GM08714 (cell line): Measurements from ENCODE around the gene AKAP10.

Experiments used
- H3K4me3 ChIP-seq: fragments of 200-500 bp; sonication (Bioruptor generic); 2 replicates; pipeline ENCODE4 v1.5.1; 2014; ENCODE audit warnings: mild to moderate bottlenecking, low read length, inconsistent platforms
- ZNF274 ChIP-seq: IDR thresholded peaks from 2 replicates; pipeline ENCODE4 v1.6.1; 2012; ENCODE audit warnings: mild to moderate bottlenecking, low read depth, low read length

AKAP10 gene

GRCh38 chr17:19948116-19948943 is 29.3 kb downstream of the AKAP10 start:
- TF ChIP-seq ZNF274: no peak

DNA sequence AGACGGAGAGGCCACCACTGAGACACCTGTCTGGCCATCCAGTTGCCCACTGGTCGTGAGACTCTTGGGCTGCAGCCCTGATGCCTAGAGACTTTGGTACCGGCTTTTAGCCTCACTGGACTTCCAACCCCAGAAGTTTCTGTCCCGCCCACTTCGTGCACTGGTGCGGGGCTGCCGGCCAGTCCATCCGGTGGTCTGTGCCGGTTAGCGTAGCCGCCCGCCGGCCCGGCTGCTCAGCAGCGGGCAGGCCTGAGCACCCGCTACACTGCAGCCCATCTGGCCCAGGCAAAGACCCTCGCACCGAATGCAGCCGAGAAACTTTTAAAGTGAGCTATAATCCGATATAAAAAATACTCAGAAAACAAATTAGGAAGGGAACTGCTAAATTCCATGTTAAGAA is 30.7 kb downstream of the AKAP10 start:
- no peak overlapping the region for H3K4me3 ChIP-seq
- TF ChIP-seq ZNF274: no peak

More at GRCh38 chr17:19948116-19948943, 29.3 kb downstream of the AKAP10 start:
- no peak overlapping the region for H3K4me3 ChIP-seq

DNA sequence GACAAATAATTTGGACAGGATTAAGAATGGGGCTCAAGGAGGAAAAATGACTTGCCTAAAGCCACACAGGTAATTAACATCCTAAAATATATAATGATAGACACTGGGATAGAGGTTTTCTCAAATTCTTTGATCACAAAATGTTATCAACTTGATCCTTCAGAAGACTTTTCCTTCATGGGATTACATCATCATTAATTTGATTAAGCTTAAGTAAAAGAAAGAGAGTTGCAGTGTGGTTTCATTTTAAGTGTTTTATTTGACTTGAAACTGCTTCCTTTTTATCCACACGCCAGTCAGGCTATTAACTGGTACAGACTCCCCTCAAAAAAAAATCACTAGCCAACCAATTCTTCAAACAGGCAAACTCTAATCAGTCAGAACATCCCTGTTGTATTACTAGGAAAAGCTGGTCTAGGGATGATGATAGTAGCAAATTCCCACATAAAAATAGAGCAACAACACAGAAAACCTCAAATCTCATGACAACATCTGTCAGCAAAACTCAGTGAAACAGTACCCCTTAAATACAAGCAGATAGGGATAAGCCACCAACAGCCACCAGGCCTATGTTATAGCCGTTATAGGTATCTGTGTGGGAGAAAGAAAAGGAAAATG is 32.5 kb downstream of the AKAP10 start:
- no peak for TF ChIP-seq ZNF274
- no peak overlapping the region for H3K4me3 ChIP-seq

- no peak overlapping the region for H3K4me3 ChIP-seq
- no peak for TF ChIP-seq ZNF274
These were observed 34.0 kb downstream of the AKAP10 start for GRCh38 chr17:19943599-19943998.

- no peak for TF ChIP-seq ZNF274
- no peak overlapping the region for H3K4me3 ChIP-seq
These were observed 34.6 kb downstream of the AKAP10 start for GRCh38 chr17:19943026-19943425.

- TF ChIP-seq ZNF274: no peak
- H3K4me3 ChIP-seq: no peak overlapping the region
These were observed 36.7 kb downstream of the AKAP10 start for GRCh38 chr17:19940722-19941464.

DNA sequence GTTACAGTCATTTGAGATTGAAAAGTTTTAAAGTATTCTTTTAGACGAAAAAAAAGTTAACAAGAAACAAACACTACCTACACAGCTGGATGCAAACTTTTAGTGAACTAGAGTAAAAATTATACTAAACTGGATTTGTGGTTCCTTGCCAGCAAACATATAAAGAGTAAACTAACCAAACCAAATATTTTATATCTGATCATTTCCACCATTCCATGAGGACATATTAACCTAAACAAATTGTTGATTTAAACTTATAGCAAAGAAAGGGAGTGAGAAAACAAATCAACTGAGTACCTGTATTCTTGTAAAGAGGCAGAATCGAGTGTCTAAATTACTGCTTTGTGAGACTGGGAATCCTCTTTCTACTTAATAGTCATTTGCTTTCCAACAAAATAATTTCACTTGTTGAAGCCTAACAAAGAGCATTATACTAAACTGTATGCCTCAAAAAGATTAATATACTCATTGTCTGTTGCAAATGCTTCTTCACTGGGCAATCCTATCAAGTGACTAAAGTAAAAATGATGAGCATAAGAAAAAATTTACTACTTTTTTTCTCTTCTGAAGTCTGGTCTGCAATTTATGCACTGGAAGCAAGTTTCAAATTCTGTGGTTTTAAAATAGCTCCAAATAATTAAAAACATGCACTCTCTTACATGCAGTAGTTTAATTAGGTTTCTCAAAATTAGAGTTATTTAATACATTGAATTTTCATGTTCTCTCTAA is 37.5 kb downstream of the AKAP10 start:
- no peak for TF ChIP-seq ZNF274
- H3K4me3 ChIP-seq: no peak overlapping the region

GRCh38 chr17:19938736-19939135 is 38.9 kb downstream of the AKAP10 start:
- H3K4me3 ChIP-seq: no peak overlapping the region
- no peak for TF ChIP-seq ZNF274

- TF ChIP-seq ZNF274: no peak
These were observed 40.1 kb downstream of the AKAP10 start for GRCh38 chr17:19937522-19937921.

DNA sequence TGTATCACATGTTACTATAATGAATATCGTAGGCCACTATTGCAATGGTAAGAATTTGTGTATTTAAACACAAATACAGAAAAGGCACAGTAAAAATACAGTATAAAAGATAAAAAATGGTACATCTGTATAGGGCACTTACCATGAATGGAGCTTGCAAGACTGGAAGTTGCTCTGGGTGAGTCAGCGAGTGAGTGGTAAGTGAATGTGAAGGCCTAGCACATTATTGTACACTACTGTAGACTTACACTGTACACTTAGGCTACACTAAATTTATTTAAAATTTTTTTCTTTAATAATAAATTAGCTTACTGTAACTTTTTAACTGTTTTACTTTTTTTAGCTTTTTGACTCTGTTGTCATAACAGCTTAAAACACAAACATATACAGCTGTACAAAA is 42.5 kb downstream of the AKAP10 start:
- no peak for TF ChIP-seq ZNF274

More at GRCh38 chr17:19937522-19937921, 40.1 kb downstream of the AKAP10 start:
- H3K4me3 ChIP-seq: no peak overlapping the region

DNA sequence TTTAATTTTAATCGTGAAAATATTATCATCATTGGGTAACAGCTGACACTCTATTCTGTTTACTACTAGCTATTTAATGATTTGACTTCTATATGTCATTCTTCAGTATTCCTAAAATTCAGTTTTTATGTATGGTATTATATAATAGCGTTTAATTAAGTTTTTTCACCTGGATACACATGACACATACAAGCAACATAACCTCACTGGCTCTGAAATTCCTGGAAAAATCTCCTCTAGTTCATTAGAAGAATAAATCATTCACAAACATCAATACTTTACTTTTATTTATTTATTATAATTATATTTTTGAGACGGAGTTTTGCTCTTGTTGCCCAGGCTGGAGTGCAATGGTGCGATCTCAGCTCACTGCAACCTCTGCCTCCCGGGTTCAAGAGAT is 44.0 kb downstream of the AKAP10 start:
- no peak overlapping the region for H3K4me3 ChIP-seq
- TF ChIP-seq ZNF274: no peak

More for the DNA sequence above, 42.5 kb downstream of the AKAP10 start:
- H3K4me3 ChIP-seq: no peak overlapping the region

DNA sequence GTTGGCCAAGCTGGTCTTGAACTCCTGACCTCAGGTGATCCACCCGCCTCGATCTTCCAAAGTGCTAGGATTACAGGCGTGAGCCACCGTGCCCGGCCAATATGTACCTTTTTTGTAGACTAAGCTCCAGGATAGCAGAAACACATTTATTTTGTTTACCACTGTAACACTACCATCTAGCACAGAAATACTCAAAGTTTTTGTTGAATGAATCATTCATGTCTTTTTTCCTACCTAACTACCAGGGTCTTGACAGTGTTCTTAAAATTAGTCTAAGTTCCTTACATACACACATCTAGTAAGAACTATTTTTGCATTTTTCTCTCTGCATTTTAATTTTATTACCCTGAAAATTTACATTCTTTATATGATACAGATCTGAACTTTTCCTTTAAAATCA is 44.4 kb downstream of the AKAP10 start:
- no peak overlapping the region for H3K4me3 ChIP-seq
- TF ChIP-seq ZNF274: no peak

DNA sequence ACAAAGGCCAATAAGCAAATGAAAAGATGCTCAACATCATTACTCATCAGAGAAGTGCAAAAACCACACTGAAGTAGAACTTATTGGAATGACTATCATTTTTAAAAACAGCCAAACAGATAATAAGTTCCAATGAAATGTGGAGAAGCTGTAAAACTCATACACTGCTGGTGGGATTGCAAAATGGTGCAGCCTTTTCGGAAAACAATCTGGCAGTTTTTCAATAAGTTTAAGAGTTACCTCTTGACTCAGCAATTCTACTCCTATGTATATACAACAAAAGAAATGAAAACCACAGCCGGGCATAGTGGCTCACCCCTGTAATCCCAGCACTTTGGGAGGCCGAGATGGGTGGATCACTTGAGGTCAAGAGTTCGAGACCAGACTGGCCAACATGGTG is 49.3 kb downstream of the AKAP10 start:
- H3K4me3 ChIP-seq: no peak overlapping the region
- TF ChIP-seq ZNF274: no peak
